Neutrophil (primary cell): ENCODE results near the gene HNRNPA3.

ENCODE experiments used
- H3K27ac ChIP-seq: fragments of 200-600 bp; sonication (generic); 2 replicates; pipeline ENCODE4 v1.5.1; 2016; ENCODE audit warnings: mild to moderate bottlenecking, moderate library complexity
- H3K27me3 ChIP-seq: fragments of 200-600 bp; sonication (generic); 2 replicates; pipeline ENCODE4 v1.6.0; 2016; ENCODE audit warnings: mild to moderate bottlenecking
- H3K36me3 ChIP-seq: fragments of 200-600 bp; sonication (generic); 2 replicates; pipeline ENCODE4 v1.5.1; 2017
- H3K4me1 ChIP-seq, 2 experiments: fragments of 200-600 bp in 1 of 2; sonication (generic) in 1 of 2; 1 replicate in 1 of 2; 2 replicates in 1 of 2; pipeline versions ENCODE4 v1.5.1 to v1.6.1; 2013 to 2016; ENCODE audit warnings: low read depth in 1 of 2, low read length in 1 of 2, mild to moderate bottlenecking in 1 of 2, moderate library complexity in 1 of 2; ENCODE audit not compliant: control insufficient read depth in 1 of 2, insufficient read depth in 1 of 2
- H3K4me3 ChIP-seq, 2 experiments: fragments of 200-600 bp in 1 of 2; sonication (generic) in 1 of 2; 1 replicate in 1 of 2; 2 replicates in 1 of 2; pipeline ENCODE4 v1.5.1; 2013 to 2016; ENCODE audit warnings: low read depth in 1 of 2, low read length in 1 of 2, mild to moderate bottlenecking in 1 of 2, moderate library complexity in 1 of 2
- H3K9me3 ChIP-seq: fragments of 200-600 bp; sonication (generic); 2 replicates; pipeline ENCODE4 v1.5.1; 2016
- CTCF ChIP-seq: fragments of 200-600 bp; sonication (generic); IDR thresholded peaks from 2 replicates; pipeline ENCODE4 v1.5.1; 2016; ENCODE audit warnings: antibody characterized with exemption

The HNRNPA3 gene

GRCh38 chr2:177256026-177256425 lies 43.4 kb downstream of the HNRNPA3 start:
- no peak overlapping the region for H3K4me3 ChIP-seq
- H3K27ac ChIP-seq: peak overlapping the region; percentile 40
- H3K4me1 ChIP-seq: peaks cover 67 to 90% of the 10 kb centered on the region in 2 experiments
- H3K36me3 ChIP-seq: no peaks in the 10 kb centered on the region
- H3K27me3 ChIP-seq: no peaks in the 10 kb centered on the region
- H3K9me3 ChIP-seq: no peaks in the 10 kb centered on the region
- TF ChIP-seq CTCF: no peak

GRCh38 chr2:177256695-177257094 lies 44.1 kb downstream of the HNRNPA3 start:
- no peak for TF ChIP-seq CTCF
- peaks cover 67 to 90% of the 10 kb centered on the region in 2 experiments for H3K4me1 ChIP-seq
- no peaks in the 10 kb centered on the region for H3K27me3 ChIP-seq
- peak overlapping the region; percentile 50 for H3K27ac ChIP-seq
- H3K36me3 ChIP-seq: no peaks in the 10 kb centered on the region
- H3K4me3 ChIP-seq: no peak overlapping the region
- H3K9me3 ChIP-seq: no peaks in the 10 kb centered on the region

GRCh38 chr2:177257471-177257870 lies 44.9 kb downstream of the HNRNPA3 start:
- H3K27me3 ChIP-seq: no peaks in the 10 kb centered on the region
- TF ChIP-seq CTCF: no peak
- H3K27ac ChIP-seq: peak overlapping the region; percentile 50
- no peaks in the 10 kb centered on the region for H3K36me3 ChIP-seq
- H3K4me3 ChIP-seq: no peak overlapping the region
- H3K9me3 ChIP-seq: no peaks in the 10 kb centered on the region
- H3K4me1 ChIP-seq: peaks cover 67 to 90% of the 10 kb centered on the region in 2 experiments

GRCh38 chr2:177258059-177258458 lies 45.5 kb downstream of the HNRNPA3 start:
- Histone ChIP-seq H3K4me1 (peaks cover 67 to 90% of the 10 kb centered on the region in 2 experiments), H3K36me3 (no peaks in the 10 kb centered on the region), H3K4me3 (no peak overlapping the region), H3K27ac (peak overlapping the region; percentile 50), H3K9me3 (no peaks in the 10 kb centered on the region), H3K27me3 (no peaks in the 10 kb centered on the region)
- TF ChIP-seq CTCF: no peak

GRCh38 chr2:177260379-177260778 lies 47.8 kb downstream of the HNRNPA3 start:
- TF ChIP-seq CTCF: no peak
- no peak overlapping the region for H3K4me3 ChIP-seq
- H3K27me3 ChIP-seq: no peaks in the 10 kb centered on the region
- H3K9me3 ChIP-seq: no peaks in the 10 kb centered on the region
- peaks cover 50 to 73% of the 10 kb centered on the region in 2 experiments for H3K4me1 ChIP-seq
- no peaks in the 10 kb centered on the region for H3K36me3 ChIP-seq
- H3K27ac ChIP-seq: peak overlapping the region; percentile 63
